Measurements from ENCODE around the gene ABCC10. TPM values are rescaled to one million over a fixed set of nuclear protein-coding genes. Genes with fewer than 3 reads are reported as not detected.

Gene ABCC10
- 4.4 to 10.1 TPM (median 9.4 TPM) in 5 replicates for total RNA-seq (2022; extraction: Qiagen RNA extraction)

GRCh38 chr6:43427406-43428111 lies at the start of gene ABCC10:
Gene ABCC10 (plus strand): TSS chr6:43427541. CDS start chr6:43427979, 438 bp downstream.

GRCh38 chr6:43455531-43456428 lies 28.4 kb downstream of the ABCC10 start, which contains the start of gene DLK2:
Gene DLK2 (minus strand): TSS chr6:43455548. CDS start chr6:43454825, 723 bp downstream.

GRCh38 chr6:43477235-43478007 lies 50.1 kb downstream of the ABCC10 start, which contains the start of gene TJAP1:
Gene TJAP1 (plus strand): TSS chr6:43477570. CDS start chr6:43499002, 21,432 bp downstream.

Other genes with a start within 250 kb of the ABCC10 start
- gene CUL9, start 245.3 kb upstream of the ABCC10 start, total RNA-seq (2022; extraction: Qiagen RNA extraction): 6.1 to 9.7 TPM (median 9.2 TPM) in 5 replicates
- gene DNPH1, start 198.1 kb upstream of the ABCC10 start, total RNA-seq (2022; extraction: Qiagen RNA extraction): 77.1 to 92.6 TPM (median 87.3 TPM) in 5 replicates
- gene TTBK1, start 184.1 kb upstream of the ABCC10 start, total RNA-seq (2022; extraction: Qiagen RNA extraction): 0.02 to 0.07 TPM (median 0.05 TPM) in 5 replicates
- not detected in 5 replicates for gene SLC22A7, start 129.3 kb upstream of the ABCC10 start, total RNA-seq (2022; extraction: Qiagen RNA extraction)
- gene CRIP3, start 118.7 kb upstream of the ABCC10 start, total RNA-seq (2022; extraction: Qiagen RNA extraction): 0.11 to 0.71 TPM (median 0.28 TPM) in 5 replicates
- gene ZNF318, start 57.9 kb upstream of the ABCC10 start, total RNA-seq (2022; extraction: Qiagen RNA extraction): 4.1 to 6.3 TPM (median 5.9 TPM) in 5 replicates
- 4.5 to 7.3 TPM (median 7.0 TPM) in 5 replicates for gene DLK2, start 28.0 kb downstream of the ABCC10 start, total RNA-seq (2022; extraction: Qiagen RNA extraction)
- 14.9 to 21.6 TPM (median 17.8 TPM) in 5 replicates for gene TJAP1, start 50.0 kb downstream of the ABCC10 start, total RNA-seq (2022; extraction: Qiagen RNA extraction)
- gene LRRC73, start 82.8 kb downstream of the ABCC10 start, total RNA-seq (2022; extraction: Qiagen RNA extraction): 0.56 to 0.96 TPM (median 0.95 TPM) in 5 replicates
- gene YIPF3, start 89.4 kb downstream of the ABCC10 start, total RNA-seq (2022; extraction: Qiagen RNA extraction): 59.5 to 67.1 TPM (median 65.5 TPM) in 5 replicates
- gene POLR1C, start 89.5 kb downstream of the ABCC10 start, total RNA-seq (2022; extraction: Qiagen RNA extraction): 40.0 to 46.9 TPM (median 41.8 TPM) in 5 replicates
- gene XPO5, start 148.5 kb downstream of the ABCC10 start, total RNA-seq (2022; extraction: Qiagen RNA extraction): 24.3 to 29.7 TPM (median 27.4 TPM) in 5 replicates
- gene POLH, start 148.6 kb downstream of the ABCC10 start, total RNA-seq (2022; extraction: Qiagen RNA extraction): 7.5 to 10.7 TPM (median 9.4 TPM) in 5 replicates
- 12.5 to 18.1 TPM (median 15.9 TPM) in 5 replicates for gene GTPBP2, start 201.7 kb downstream of the ABCC10 start, total RNA-seq (2022; extraction: Qiagen RNA extraction)
- 32.3 to 36.0 TPM (median 34.2 TPM) in 5 replicates for gene MAD2L1BP, start 208.3 kb downstream of the ABCC10 start, total RNA-seq (2022; extraction: Qiagen RNA extraction)
- gene RSPH9, start 217.5 kb downstream of the ABCC10 start, total RNA-seq (2022; extraction: Qiagen RNA extraction): 0.14 to 0.39 TPM (median 0.27 TPM) in 5 replicates

All from A549 treated with dexamethasone at 1 μM for 4 hours (cell line).